OCI-LY7 (cell line): Measurements from ENCODE around the gene STAP2. TPM values are rescaled to one million over a fixed set of nuclear protein-coding genes. Genes with fewer than 3 reads are reported as not detected.

Source experiments
- BruUV-seq: library from RNA; stranded (reverse); fragments of 400-500 nt; replicated peaks from 2 replicates; lab custom pipeline; 2021; lab: Mats Ljungman, UMichigan
- CTCF ChIA-PET: fragments of 300-600 bp; sonication (Branson Sonifier 250); formaldehyde crosslinking; loops from one replicate; lab custom pipeline; 2022; ENCODE audit warnings: antibody characterized with exemption; ENCODE audit not compliant: unreplicated experiment; lab: Charles Lee
- POLR2A ChIA-PET: fragments of 300-600 bp; sonication (Branson Sonifier 250); formaldehyde crosslinking; loops from one replicate; lab custom pipeline; 2022; ENCODE audit warnings: antibody characterized with exemption; lab: Charles Lee
- DNase-seq: peaks from one replicate; pipeline ENCODE4 v3.0.0-alpha.2; 2015; ENCODE audit warnings: low spot score
- H2AFZ ChIP-seq: fragments of 200-600 bp; sonication (generic), shearing (Covaris generic); 2 replicates; pipeline ENCODE4 v1.6.1; 2014; ENCODE audit warnings: mild to moderate bottlenecking, antibody characterized with exemption, low read length, moderate library complexity
- H3K27ac ChIP-seq: fragments of 200-600 bp; sonication (generic); 2 replicates; pipeline ENCODE4 v1.5.1; 2014; ENCODE audit warnings: mixed run types, low read depth, mild to moderate bottlenecking, moderate library complexity, low read length, inconsistent platforms; ENCODE audit not compliant: poor library complexity, severe bottlenecking
- H3K36me3 ChIP-seq: fragments of 200-600 bp; sonication (generic); 2 replicates; pipeline ENCODE4 v1.6.1; 2014; ENCODE audit warnings: mild to moderate bottlenecking, antibody characterized with exemption, low read length, moderate library complexity, mixed read lengths; ENCODE audit not compliant: insufficient read depth
- H3K4me1 ChIP-seq: fragments of 200-600 bp; sonication (generic); 2 replicates; pipeline ENCODE4 v1.5.1; 2014; ENCODE audit warnings: mild to moderate bottlenecking, low read length; ENCODE audit not compliant: insufficient read depth, poor library complexity, severe bottlenecking
- H3K4me2 ChIP-seq: fragments of 200-600 bp; sonication (generic); 2 replicates; pipeline ENCODE4 v1.6.1; 2014; ENCODE audit warnings: mild to moderate bottlenecking, low read length
- H3K4me3 ChIP-seq: fragments of 200-600 bp; sonication (generic); 2 replicates; pipeline ENCODE4 v1.5.1; 2014; ENCODE audit warnings: mild to moderate bottlenecking, low read depth, low read length; ENCODE audit not compliant: poor library complexity, severe bottlenecking
- H3K79me2 ChIP-seq: fragments of 200-600 bp; sonication (generic); 2 replicates; pipeline ENCODE4 v1.6.1; 2016; ENCODE audit warnings: low read depth, mild to moderate bottlenecking, low read length, moderate library complexity, mixed read lengths; ENCODE audit not compliant: insufficient read depth
- H3K9me2 ChIP-seq: fragments of 200-600 bp; sonication (generic); 2 replicates; pipeline ENCODE4 v1.6.1; 2016; ENCODE audit warnings: mild to moderate bottlenecking, low read length, mixed read lengths; ENCODE audit not compliant: insufficient read depth
- H3K9me3 ChIP-seq: fragments of 200-600 bp; sonication (generic); 2 replicates; pipeline ENCODE4 v1.6.1; 2014; ENCODE audit warnings: mild to moderate bottlenecking, mixed run types, low read length, mixed read lengths
- H4K20me1 ChIP-seq: fragments of 200-600 bp; sonication (generic); 2 replicates; pipeline ENCODE4 v1.6.1; 2014; ENCODE audit warnings: mild to moderate bottlenecking, antibody characterized with exemption, low read length, moderate library complexity, mixed read lengths; ENCODE audit not compliant: insufficient read depth
- CTCF ChIP-seq: fragments of 200-600 bp; sonication (generic); conservative IDR thresholded peaks from 2 replicates; pipeline ENCODE4 v1.5.1; 2014; ENCODE audit warnings: mild to moderate bottlenecking, antibody characterized with exemption, low read length, moderate library complexity, mixed read lengths
- EZH2phosphoT487 ChIP-seq: fragments of 200-600 bp; sonication (generic); IDR thresholded peaks from 2 replicates; pipeline ENCODE4 v1.6.1; 2018; ENCODE audit warnings: low read depth, borderline replicate concordance, mild to moderate bottlenecking, mixed run types, antibody characterized with exemption, low read length, moderate library complexity, mixed read lengths
- intact Hi-C: fragments of 100-400 bp; cut with micrococcal nuclease; formaldehyde crosslinking; loops from one replicate; pipeline ENCODE4 v1.10.0; 2022; ENCODE audit not compliant: unreplicated experiment
- total RNA-seq, 2 experiments: library from RNA; depleted of rRNA in 1 of 2; stranded (reverse); fragments of >200 nt in 1 of 2; shearing (Covaris generic) in 1 of 2; gene quantifications; 2 replicates each; pipeline ENCODE4 v1.2.3, GENCODE V29; 2014 to 2022

Gene STAP2
- total RNA-seq, 2 experiments from 2014 or later: 1.2 to 1.3 TPM

GRCh38 chr19:4278419-4279266 lies 60.0 kb downstream of the STAP2 start, which contains the start of gene SHD:
TSS of gene SHD (plus strand) at chr19:4279266. CDS start at chr19:4280064, 798 bp downstream.
- H3K79me2 ChIP-seq: no peaks in the 10 kb centered on the region
- no peak within 1 kb of the TSS for H3K4me2 ChIP-seq
- H3K4me3 ChIP-seq: no peak within 1 kb of the TSS
- no peak for DNase-seq
- no peak within 1 kb of the TSS for H3K27ac ChIP-seq
- H2AFZ ChIP-seq: no peak within 1 kb of the TSS
- intact Hi-C loops: no loop called here
- H4K20me1 ChIP-seq: no peaks in the 10 kb centered on the region
- H3K4me1 ChIP-seq: no peaks in the 10 kb centered on the region
- H3K36me3 ChIP-seq: no peaks in the 10 kb centered on the region
- H3K9me2 ChIP-seq: no peaks in the 10 kb centered on the region
- POLR2A ChIA-PET: no interaction called here
- no peaks in the 10 kb centered on the region for H3K9me3 ChIP-seq
- no TSS peak for BruUV-seq
- no peak for TF ChIP-seq CTCF
- TF ChIP-seq EZH2phosphoT487: no peak
- CTCF ChIA-PET: no interaction called here

- CTCF ChIA-PET: no interaction called here
- BruUV-seq: no TSS peak
- POLR2A ChIA-PET: interaction anchor here (0.6 to 0.8 kb wide), 2 partner anchors 35 to 75 kb away, joined by 3 read pairs; no protein-coding TSS in a partner anchor
Observed at GRCh38 chr19:4278010-4278409, 60.6 kb downstream of the STAP2 start.

More at GRCh38 chr19:4278010-4278409, 60.6 kb downstream of the STAP2 start:
- Histone ChIP-seq H3K36me3 (no peaks in the 10 kb centered on the region), H3K9me2 (no peaks in the 10 kb centered on the region), H3K4me2 (no peak overlapping the region), H3K9me3 (no peaks in the 10 kb centered on the region), H3K79me2 (no peaks in the 10 kb centered on the region), H4K20me1 (no peaks in the 10 kb centered on the region), H3K4me1 (no peaks in the 10 kb centered on the region), H3K27ac (no peak overlapping the region), H3K4me3 (no peak overlapping the region), H2AFZ (no peak overlapping the region)
- intact Hi-C loops: no loop called here
- TF ChIP-seq EZH2phosphoT487 (no peak), CTCF (no peak)
- no peak for DNase-seq
